GM12801 (cell line): Measurements from ENCODE around the gene SCAMP3.

ENCODE experiments used
- CTCF ChIP-seq: IDR thresholded peaks from one replicate; pipeline ENCODE4 v1.5.1; 2011; ENCODE audit warnings: control low read depth; ENCODE audit not compliant: insufficient read length; ENCODE audit errors: extremely low read depth

The SCAMP3 gene

GRCh38 chr1:155261852-155262673, at the start of gene SCAMP3:
Gene SCAMP3 (minus strand): TSS chr1:155262360. CDS start chr1:155262151, 209 bp downstream.
- TF ChIP-seq CTCF: no peak

- TF ChIP-seq CTCF: no peak
Measured at GRCh38 chr1:155309423-155310021, 47.4 kb upstream of the SCAMP3 start.

- TF ChIP-seq CTCF: no peak
Measured at GRCh38 chr1:155308493-155309422, 46.6 kb upstream of the SCAMP3 start, which contains the start of gene FDPS. Gene FDPS (plus strand): TSS chr1:155308866. CDS start chr1:155309790, 924 bp downstream.

- no peak for TF ChIP-seq CTCF
Measured at GRCh38 chr1:155307247-155307740, 45.1 kb upstream of the SCAMP3 start.

- no peak for TF ChIP-seq CTCF
Measured at GRCh38 chr1:155305881-155306391, 43.8 kb upstream of the SCAMP3 start.

- no peak for TF ChIP-seq CTCF
Measured at GRCh38 chr1:155304558-155305063, 42.5 kb upstream of the SCAMP3 start.
